HG03175 (cell line): ENCODE data around the gene SPRYD7.
"Not testable (repeated sequence)": the region's sequence is repeated elsewhere in the genome, so short reads cannot be mapped to it uniquely, and the experiment has no call there.

Experiments
- ATAC-seq: cut with Tn5 transposase; IDR thresholded peaks from one replicate; pipeline ENCODE4 v1.9.1; 2021; ENCODE audit warnings: mild to moderate bottlenecking, moderate library complexity; ENCODE audit not compliant: unreplicated experiment

Gene SPRYD7

DNA sequence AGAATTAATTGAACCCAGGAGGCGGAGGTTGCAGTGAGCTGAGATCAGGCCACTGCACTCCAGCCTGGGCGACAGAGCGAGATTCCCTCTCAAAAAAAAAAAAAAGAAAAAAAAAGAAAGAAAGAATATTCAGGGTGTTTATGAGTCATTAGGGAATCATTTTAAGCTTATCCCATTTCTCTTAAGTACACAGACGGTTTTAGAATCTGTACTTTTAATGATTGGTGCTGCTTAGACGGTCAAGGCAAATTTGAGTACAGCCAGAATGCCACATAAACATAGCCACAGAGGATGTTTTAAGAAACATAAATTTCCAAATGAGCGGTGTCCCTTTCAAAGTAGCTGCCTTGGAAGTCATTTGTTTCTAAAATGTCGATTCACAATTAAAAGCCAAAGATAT, 2.6 kb downstream of the SPRYD7 start:
- ATAC-seq, result no peak

DNA sequence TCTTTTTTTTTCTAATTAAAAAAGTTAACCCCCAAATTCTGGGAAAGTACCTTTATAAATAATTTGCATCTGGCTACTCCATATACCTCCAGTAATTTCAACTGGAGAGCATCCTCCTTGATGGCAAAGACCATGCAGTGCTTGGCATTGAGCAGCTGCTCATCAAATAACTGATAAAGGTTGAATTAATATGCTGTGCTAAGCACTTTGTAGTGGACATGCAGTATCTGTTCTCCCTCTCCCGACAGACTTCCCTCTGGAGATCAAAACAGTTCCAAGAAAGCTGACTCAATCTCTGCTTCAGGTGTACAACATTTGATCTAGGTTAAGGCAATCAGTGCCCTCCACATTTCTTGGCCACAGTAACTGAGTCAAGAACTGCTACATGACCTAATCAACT, 3.3 kb downstream of the SPRYD7 start:
- ATAC-seq, result no peak

DNA sequence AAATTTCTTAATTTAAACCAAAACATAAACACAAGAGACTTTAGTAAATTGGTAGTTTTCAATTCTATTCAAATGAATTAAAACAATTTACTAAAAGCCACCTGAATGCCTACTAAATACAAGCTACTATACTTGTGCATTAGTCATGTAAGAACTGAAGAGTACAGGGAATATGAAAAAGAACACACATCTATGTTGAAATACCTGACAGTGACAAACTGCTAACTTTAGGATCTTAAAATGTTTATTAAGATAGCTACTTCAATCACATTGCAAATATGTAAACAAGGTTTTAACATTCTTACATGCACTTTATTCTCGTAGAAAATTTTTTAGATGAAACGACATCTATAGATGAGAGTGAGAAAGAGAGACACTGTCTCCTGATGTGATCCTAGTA, 4.1 kb downstream of the SPRYD7 start:
- no peak for ATAC-seq

DNA sequence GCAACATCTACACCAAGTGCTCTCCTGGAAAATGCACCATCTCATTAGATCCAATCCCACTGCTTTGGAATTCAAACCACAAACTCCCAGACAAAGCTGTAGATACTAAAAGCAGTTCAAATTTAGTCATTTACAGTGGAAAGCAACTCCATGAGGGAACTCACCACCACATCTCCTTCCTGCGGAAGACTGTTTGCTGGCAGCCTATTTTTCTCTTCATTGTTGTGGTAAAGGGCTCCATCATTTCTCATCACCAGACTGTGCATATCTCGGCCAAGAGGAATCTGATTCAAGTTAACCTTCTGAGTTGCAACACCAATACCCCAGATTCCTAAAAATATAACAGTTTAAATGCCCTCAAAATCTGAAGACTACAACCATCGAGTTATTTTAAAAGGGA, 8.4 kb downstream of the SPRYD7 start:
- ATAC-seq, result no peak

DNA sequence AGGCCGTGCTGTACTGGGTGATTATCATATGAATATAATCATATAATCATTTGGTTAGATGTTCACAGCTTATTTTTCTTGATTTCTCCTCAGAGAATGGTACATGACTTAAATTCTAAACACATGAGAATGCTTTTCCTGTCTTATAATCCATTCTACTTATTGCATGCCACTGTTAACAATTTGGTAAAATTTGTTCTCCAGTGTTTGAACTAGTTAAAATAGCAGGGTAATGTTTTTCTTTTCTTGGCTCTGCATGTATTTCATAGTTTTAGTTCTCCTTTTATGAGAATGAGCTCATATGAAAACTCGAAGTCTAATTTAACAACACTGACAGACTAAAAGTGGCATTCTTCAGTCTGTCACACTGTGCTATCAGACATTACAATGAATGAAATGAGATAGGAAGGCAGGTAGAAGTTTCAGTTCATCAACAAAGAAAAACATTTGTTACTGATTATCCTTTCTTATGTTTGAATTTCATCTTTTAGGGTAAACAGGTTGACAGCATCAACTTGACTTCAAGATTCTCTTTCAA, 10.2 kb downstream of the SPRYD7 start:
- no peak for ATAC-seq

DNA sequence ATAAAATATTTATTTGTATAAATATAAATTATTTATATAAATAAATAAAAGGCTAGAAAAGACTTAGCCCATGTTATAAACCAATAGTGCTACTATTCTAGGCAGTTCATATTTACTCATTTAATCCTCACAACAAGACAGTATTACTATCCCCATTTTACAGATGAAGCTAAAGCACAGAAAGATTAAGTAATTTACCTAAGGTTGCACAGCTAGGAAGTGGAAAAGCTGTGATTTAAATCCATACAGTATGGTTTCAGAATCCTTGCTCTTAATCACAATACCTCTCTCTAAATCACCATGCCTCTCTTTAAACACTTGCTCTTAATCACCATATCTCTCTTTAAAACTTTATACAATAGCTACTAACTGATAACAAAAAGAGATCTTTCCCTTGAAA, 13.8 kb downstream of the SPRYD7 start:
- ATAC-seq, result no peak

DNA sequence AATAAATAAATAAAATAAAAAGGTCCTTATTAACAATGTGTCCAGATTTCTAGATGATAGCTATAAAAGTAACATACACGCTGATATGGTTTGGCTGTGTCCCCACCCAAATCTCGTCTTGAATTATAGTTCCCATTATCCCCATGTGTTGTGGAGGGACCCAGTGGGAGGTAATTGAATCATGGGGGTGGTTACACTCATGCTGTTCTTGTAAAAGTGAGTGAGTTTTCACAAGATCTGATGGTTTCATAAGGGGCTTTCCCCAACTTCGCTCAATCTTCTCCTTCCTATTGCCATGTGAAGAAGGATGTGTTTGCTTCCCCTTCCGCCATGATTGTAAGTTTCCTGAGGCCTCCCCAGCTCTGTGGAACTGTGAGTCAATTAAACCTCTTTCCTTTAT, 15.2 kb downstream of the SPRYD7 start:
- ATAC-seq, result not testable (repeated sequence)

DNA sequence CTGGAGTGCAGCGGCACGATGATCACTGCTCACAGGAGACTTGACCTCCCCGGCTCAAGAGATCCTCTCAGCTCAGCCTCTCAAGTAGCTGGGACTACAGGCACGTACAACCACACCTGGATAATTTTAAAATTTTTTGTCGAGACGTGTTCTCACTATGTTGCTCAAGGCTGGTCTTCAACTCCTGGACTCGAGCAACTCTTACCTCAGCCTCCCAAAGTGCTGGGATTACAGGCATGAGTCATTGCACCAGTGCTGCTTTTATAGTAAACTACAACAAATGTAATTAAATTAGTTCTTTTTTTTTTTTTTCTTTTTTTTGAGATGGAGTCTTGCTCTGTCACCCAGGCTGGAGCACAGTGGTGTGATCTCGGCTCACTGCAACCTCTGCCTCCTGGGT, 18.0 kb downstream of the SPRYD7 start:
- ATAC-seq, result not testable (repeated sequence)

DNA sequence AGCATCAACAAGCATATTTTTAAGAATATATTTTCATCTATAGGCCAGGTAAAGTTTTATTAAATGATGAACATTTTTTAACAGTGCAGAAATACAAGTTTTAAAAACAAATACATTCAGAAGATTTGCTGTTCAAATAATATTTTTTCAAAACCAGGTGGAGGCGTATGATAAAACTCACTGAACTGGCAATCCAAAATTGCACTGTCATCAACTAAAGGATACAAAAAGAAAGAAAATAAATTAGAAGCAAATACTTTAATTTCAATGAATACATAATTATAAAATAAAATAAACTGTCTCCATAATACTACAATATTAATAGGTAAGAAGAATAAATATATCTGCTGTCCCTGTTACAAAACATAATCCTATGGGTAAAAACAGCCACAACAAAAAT, 21.2 kb downstream of the SPRYD7 start:
- no peak for ATAC-seq

DNA sequence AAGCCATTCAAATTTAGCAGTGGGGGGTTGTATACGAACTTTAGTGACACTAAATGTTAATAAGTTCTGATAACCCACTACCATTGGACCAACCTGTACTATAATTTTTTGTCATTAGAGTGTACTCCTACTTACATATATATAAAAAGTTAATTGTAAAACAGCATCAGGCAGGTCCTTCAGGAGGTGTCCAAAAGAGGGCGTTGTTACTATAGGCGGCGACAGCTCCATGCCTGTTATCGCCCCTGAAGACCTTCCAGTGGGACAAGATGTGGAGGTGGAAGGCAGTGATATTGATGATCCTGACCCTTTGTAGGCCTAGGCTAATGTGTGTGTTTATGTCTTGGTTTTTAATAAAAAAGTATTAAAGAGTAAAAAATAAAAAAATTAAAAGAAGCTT, 27.5 kb downstream of the SPRYD7 start:
- ATAC-seq, result no peak

DNA sequence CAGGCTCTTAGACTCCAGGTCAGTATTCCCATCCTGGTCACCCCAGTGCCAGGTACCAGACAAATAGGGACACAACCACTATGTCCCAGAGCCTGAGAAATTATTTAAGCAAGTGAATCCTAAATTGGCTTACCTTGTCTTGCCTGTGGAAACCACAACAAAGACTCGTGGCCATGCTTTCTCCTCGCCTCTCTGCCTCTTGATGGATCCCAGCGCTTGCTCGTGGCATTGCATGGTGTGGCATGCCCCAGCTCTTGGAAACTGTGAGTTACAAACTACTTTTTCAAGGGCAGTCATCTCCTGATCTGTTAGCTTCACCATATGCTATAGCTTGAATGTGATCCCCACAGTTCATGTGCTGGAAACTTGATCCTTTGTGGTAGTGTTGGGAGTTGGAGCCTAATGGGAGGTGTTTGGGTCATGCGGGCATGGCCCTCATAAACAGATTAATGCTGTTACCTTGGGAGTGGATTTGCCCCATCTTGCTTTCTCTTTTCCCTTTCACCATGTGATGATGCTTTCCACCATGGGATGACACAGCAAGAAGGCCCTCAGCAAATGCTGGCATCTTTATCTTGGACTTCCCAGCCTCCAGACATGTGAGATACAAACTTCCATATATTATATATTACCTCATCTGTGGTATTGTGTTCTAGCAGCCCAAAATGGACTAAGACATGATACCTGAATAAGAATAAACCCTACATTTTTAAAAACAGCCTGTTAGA, 31.2 kb downstream of the SPRYD7 start:
- no peak for ATAC-seq

DNA sequence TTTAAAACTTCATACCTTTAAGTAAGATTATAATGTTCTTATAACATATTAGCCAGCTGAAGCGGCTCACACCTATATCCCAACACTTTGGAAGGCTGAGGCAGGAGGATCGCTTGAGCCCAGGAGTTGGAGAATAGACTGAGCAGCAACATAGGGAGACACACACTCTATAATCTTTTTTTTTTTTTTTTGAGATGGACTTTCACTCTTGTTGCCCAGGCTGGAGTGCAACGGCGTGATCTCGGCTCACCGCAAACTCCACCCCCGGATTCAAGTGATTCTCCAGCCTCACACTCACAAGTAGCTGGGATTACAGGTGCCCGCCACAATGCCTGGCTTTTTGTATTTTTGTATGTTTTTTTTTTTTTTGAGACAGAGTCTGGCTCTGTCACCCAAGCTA, 37.3 kb downstream of the SPRYD7 start:
- ATAC-seq, result no peak

DNA sequence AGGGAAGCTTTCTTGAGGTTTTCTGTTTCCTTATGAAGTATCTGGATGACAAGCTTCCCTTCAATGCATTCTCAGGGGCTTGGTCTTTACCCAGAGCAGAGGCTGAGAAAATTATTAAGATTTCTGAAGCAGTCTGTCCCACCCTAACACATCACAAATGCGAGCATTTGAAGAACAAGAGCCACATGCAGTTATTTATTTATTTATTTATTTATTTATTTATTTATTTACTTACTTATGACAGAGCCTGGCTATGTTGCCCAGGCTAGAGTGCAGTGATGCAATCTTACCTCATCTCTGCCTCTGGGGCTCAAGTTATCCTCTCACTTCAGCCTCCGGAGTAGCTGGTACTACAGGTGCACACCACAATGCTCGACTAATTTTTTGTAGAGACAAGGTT, 38.4 kb downstream of the SPRYD7 start:
- no peak for ATAC-seq

DNA sequence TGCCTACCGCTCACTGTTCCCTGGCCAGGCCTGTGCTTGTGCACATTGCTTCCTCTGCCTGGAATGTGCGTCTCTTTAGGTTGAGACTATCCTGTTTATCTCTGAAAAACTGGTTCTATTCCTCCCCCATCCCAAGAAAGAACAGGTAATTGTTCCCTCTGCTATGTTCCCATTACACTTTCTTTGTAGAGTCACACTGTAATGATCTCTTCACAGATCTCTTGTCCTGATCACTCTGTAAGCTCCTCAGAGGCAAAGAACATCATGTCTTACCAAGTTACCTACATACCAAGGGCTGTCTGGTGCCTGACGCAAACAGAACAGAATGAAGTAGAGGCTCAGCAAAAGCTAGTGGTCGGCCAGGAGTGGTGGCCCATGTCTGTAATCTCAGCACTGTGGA, 40.3 kb downstream of the SPRYD7 start:
- no peak for ATAC-seq

DNA sequence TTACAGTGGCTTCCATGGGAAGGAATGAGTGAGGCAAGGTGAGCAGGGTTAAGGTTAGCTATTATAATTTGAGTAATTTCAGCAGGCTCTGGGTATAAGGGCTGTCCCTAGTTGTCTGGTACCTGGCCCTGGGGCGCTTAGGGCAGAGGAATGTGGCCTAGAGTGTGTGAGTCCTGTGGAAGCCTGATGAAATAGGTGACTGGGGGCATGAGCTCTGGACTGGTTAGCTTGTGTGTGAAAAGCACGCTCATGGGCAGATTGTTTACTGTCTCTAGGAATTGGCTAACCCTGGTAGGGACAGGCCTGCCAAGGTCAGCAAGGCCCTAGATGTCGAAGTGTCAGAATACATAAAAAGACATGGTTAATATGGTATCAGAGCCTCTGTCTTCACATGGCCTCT, 42.5 kb downstream of the SPRYD7 start:
- no peak for ATAC-seq

DNA sequence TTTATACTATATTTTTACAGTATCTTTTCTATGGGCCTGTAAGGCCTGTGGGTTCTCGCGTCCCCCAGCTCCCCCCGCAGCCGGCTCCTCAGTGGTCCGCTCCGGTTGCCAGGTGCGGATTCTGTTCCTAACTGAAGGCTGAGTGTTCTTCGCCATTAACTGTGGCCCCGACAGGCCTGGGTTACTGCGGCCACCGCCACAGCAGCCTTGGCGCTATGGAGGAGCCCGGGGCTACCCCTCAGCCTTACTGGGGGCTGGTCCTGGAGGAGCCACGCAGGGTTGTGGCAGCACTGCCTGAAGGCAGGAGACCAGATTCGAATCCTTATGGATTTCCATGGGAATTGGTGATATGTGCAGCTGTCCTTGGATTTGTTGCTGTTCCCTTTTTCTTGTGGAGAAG, 45.8 kb downstream of the SPRYD7 start:
- ATAC-seq, result no peak

DNA sequence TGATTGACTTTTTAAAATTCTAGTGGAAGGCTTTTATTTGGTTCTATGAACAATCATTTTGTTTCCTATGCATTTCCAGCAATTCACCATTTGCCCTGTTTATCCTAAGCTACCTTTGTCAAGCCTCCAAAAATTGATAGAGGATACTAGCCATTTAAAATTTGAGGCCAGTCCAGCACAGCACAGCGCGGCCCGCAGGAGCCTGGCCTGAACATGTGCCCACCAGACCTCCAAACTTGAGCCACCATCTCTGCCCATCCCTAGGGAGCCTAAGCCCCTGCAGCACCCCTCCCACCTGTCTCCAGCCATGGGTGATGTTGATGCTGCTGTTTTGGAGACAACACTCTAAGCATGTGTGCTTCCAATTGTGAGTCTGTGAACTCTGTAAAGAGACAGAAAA, 57.5 kb downstream of the SPRYD7 start:
- ATAC-seq, result no peak

DNA sequence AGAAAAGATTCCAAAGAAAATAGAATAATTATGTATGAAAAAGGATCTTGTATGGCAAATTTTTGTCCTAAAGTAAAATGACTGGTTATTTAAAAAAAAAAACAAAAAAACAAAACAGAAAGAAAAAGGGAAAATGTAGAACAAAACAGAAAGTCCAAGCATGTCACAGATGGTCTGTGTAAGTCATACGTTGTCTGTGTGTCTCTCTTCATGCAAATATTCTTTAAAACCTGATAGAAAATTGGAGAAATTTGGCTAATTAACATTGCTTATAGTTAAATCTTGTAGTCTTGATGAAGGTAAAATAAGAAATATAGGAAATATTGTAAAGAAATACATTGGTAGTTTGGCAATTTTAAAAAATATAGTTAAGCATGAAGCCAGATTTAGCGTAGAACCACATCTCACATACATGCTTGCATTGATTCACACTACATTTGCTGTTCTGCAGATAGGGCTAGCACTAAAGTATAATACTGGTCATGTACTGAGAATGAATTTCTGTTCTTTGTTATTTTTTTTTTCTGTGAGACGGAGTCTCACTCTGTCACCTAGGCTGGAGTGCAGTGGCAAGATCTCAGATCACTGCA, 58.4 kb downstream of the SPRYD7 start:
- no peak for ATAC-seq

DNA sequence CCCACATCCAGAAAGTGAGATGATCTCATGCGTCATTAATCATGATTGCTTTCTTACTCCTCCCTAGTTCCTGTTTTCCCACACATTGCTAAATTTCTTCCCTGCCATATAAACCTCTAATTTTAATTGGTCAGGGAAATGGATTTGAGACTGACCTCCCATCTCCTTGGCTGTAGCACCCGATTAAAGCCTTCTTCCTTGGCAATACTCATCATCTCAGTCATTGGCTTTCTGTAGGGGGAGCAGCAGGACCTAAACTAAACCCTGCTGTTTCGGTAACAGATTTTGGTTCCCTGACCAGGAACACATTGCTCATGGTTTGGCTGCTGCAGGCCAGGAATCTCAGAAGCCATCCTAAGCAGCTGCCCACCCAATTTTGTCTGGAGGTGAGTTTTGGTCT, 61.7 kb downstream of the SPRYD7 start:
- no peak for ATAC-seq

DNA sequence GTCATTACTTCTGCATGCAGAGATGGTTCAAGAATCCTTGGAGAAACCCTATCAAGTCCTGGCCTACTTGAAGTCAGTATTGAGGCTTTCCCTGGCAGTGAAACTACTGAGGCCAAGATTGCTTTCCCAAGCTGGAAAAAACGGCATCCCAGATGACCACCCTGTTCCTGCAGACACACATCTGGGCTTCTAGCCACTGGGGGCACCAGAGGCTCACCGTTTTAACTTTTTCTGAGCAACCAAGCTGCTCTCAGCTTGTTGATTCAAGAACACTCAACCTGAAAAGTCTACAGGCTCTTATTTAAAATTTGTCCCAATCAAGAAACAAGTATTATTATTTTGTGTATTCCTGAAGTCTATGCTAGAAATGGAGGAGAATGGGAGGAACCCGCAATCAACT, 66.6 kb downstream of the SPRYD7 start:
- ATAC-seq, result no peak

DNA sequence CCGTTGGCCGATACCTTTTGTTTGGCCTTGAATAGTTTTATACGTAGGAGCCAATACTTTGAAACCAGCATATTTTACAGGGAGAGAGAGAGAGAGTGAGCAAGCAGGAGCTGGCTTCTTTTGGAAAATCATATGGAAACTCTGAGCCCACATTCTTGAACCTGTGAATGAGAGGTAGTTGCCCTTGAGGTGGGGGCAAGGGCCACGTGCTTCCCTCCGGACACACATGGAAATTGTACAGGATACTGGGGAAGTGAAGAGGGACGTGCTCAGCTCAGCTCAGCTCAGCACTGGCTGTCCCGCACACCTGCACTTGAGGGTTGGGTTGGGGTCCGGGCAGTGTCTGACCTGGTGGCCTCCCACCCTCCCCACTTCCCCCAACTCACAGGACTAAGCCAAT, 68.3 kb downstream of the SPRYD7 start:
- ATAC-seq, result no peak

DNA sequence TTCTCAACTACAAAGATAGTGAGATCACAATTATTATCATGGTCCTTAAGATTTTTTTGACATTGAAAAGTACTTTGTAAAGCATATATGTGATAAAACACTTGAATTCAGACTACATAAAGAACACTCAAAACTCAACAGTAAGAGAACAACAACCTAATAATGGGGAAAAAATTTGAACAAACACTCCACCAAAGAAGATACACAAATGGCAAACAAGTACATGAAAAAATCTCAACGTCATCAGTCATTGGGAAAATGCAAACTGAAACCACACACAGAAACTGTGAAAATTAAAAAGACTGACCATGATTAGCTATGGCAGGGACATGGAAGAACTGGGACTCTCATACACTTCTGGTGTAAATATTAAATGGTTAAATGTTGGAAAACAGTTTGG, 70.9 kb downstream of the SPRYD7 start:
- no peak for ATAC-seq

DNA sequence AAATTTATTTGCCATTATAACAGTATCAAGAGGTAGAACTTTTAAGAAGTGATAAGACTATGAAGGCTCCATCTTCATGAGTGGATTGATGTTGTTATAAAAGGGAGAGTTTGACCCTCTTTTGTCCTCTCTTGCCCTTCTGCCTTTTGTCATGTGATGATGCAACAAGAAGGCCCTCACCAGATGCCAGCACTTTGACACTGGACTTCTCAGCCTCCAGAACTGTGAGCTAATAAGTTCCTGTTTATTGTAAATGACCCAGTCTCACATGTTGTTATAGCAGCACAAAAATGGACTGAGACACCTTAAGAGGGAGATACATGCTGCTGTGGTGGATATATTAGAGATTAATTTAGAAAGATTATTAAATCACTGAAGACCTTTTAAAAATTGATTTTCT, 71.6 kb downstream of the SPRYD7 start:
- ATAC-seq, result no peak
